Glutamatergic neuron (in vitro differentiated cells): ENCODE measurements around the gene FLVCR2. TPM values are rescaled to one million over a fixed set of nuclear protein-coding genes. Genes with fewer than 3 reads are reported as not detected.

Source experiments
- DNase-seq: peaks from one replicate; pipeline ENCODE4 v3.0.0; 2022
- H3K27ac Mint-ChIP-seq: one replicate; pipeline ENCODE4 v1.8.0; 2020; ENCODE audit warnings: mild to moderate bottlenecking, mixed read lengths, inconsistent platforms; ENCODE audit not compliant: unreplicated experiment
- H3K27me3 Mint-ChIP-seq: one replicate; pipeline ENCODE4 v1.8.0; 2020; ENCODE audit warnings: mild to moderate bottlenecking, moderate library complexity, mixed read lengths, inconsistent platforms; ENCODE audit not compliant: unreplicated experiment
- H3K36me3 Mint-ChIP-seq: one replicate; pipeline ENCODE4 v1.8.0; 2020; ENCODE audit warnings: mild to moderate bottlenecking, mixed read lengths, inconsistent platforms; ENCODE audit not compliant: unreplicated experiment
- H3K4me1 Mint-ChIP-seq: one replicate; pipeline ENCODE4 v1.8.0; 2020; ENCODE audit warnings: mild to moderate bottlenecking, low read depth, mixed read lengths, inconsistent platforms; ENCODE audit not compliant: unreplicated experiment
- H3K4me3 Mint-ChIP-seq: one replicate; pipeline ENCODE4 v1.8.0; 2020; ENCODE audit warnings: mild to moderate bottlenecking, mixed read lengths, inconsistent platforms; ENCODE audit not compliant: unreplicated experiment
- H3K9me3 Mint-ChIP-seq: one replicate; pipeline ENCODE4 v1.8.0; 2020; ENCODE audit warnings: mild to moderate bottlenecking, moderate library complexity, mixed read lengths, inconsistent platforms; ENCODE audit not compliant: unreplicated experiment
- total RNA-seq: library from RNA; stranded (reverse); fragmentation: NEBNext Ultra II Directional; extraction: Animal tissue kit (Norgen Biotek cat#: 25700); gene quantifications from one replicate; pipeline ENCODE4 v1.2.1, GENCODE V29; 2021; ENCODE audit not compliant: unreplicated experiment
- TF ChIP-seq, protein P1 (sequence below): fragments of 200-600 bp; sonication (generic); IDR thresholded peaks from one replicate; pipeline ENCODE4 v1.5.0; 2021; ENCODE audit not compliant: partially characterized antibody, unreplicated experiment

Gene FLVCR2
- total RNA-seq, 1 donor from 2014 or later, result not detected

DNA sequence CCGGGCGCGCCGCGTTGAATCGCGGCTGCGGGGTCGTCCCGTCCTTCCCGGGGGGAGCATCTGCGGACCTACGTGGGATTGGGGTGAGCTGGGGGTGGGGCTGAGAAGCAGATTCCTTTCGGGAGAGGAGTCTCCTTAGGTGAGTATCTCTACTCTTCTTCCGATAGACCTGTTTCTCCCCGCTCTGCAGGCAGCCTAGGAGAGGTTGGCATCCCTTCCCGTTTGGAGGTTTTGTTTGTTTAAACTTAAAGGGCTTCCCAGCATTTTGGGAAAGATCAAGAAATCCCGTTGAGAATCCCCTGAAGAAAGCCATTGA, 83.0 kb downstream of the FLVCR2 start:
- H3K9me3 Mint-ChIP-seq, result peaks cover 5% of the 10 kb centered on the region
- DNase-seq, result no peak
- H3K4me1 Mint-ChIP-seq, result peaks cover 8% of the 10 kb centered on the region
- no peaks in the 10 kb centered on the region for H3K27me3 Mint-ChIP-seq
- TF ChIP-seq, protein P1, sequence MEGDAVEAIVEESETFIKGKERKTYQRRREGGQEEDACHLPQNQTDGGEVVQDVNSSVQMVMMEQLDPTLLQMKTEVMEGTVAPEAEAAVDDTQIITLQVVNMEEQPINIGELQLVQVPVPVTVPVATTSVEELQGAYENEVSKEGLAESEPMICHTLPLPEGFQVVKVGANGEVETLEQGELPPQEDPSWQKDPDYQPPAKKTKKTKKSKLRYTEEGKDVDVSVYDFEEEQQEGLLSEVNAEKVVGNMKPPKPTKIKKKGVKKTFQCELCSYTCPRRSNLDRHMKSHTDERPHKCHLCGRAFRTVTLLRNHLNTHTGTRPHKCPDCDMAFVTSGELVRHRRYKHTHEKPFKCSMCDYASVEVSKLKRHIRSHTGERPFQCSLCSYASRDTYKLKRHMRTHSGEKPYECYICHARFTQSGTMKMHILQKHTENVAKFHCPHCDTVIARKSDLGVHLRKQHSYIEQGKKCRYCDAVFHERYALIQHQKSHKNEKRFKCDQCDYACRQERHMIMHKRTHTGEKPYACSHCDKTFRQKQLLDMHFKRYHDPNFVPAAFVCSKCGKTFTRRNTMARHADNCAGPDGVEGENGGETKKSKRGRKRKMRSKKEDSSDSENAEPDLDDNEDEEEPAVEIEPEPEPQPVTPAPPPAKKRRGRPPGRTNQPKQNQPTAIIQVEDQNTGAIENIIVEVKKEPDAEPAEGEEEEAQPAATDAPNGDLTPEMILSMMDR, result no peak
- H3K27ac Mint-ChIP-seq, result peak overlapping the region; percentile 78
- peak overlapping the region; percentile 97 for H3K4me3 Mint-ChIP-seq
- H3K36me3 Mint-ChIP-seq, result no peaks in the 10 kb centered on the region

DNA sequence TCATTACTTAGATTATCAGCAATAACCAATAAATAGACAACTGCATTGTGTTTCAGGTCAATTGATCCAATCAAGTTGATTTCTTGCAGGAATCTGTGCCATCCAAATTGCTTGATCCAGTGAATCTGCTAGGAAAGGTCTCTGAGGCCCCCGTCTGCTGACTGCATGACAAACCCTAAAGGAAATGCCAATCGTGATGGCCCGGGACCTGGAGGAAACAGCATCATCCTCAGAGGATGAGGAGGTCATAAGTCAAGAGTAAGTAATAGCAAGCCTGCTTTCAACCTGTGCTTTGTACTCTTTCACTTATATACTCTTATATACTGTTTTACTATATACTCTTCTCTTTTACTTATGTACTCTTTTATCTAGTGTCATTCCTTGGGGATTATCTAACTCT, 84.5 kb downstream of the FLVCR2 start:
- DNase-seq, result no peak
- no peak overlapping the region for H3K27ac Mint-ChIP-seq

DNA sequence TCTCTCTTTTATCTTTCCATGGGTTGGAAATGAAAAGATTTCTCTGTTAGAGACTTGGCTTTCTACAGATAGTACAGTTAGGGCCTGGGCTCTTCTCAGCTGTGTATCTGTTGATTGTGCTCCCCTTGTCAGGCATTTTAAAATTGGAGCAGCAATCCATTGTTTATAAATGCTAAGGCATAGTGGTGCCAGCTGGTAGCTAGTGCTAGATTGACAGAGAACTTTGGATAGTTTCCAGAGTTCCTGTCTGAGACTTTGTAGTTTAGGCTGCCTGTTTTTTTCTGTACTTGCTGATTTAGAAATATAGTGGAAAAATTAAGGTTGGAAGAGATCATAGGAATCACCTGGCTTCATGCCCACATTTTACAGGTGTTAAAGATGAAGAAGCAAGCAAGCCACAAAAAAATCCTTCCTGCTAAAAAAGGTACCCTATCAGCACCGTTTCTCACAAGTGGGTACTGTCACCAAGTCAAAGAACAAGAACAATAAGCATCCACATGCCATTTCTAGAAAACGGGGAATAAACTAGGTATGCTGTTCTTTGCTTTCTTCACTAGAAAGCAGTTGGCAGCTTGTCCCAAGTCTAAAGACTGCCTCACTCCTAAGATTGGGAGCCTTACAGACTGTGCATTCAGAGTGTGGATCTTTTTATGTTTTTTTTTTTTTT, 88.8 kb downstream of the FLVCR2 start:
- DNase-seq, result no peak
- H3K9me3 Mint-ChIP-seq, result no peaks in the 10 kb centered on the region
- H3K4me1 Mint-ChIP-seq, result no peaks in the 10 kb centered on the region
- TF ChIP-seq, protein P1, result no peak
- H3K27me3 Mint-ChIP-seq, result no peaks in the 10 kb centered on the region
- H3K4me3 Mint-ChIP-seq, result no peak overlapping the region
- no peak overlapping the region for H3K27ac Mint-ChIP-seq
- no peaks in the 10 kb centered on the region for H3K36me3 Mint-ChIP-seq

More for the DNA sequence above, 84.5 kb downstream of the FLVCR2 start:
- Mint-ChIP-seq H3K4me1 (peaks cover 8% of the 10 kb centered on the region), H3K4me3 (no peak overlapping the region), H3K36me3 (no peaks in the 10 kb centered on the region), H3K27me3 (no peaks in the 10 kb centered on the region), H3K9me3 (peaks cover 5% of the 10 kb centered on the region)
- TF ChIP-seq, protein P1, result no peak

DNA sequence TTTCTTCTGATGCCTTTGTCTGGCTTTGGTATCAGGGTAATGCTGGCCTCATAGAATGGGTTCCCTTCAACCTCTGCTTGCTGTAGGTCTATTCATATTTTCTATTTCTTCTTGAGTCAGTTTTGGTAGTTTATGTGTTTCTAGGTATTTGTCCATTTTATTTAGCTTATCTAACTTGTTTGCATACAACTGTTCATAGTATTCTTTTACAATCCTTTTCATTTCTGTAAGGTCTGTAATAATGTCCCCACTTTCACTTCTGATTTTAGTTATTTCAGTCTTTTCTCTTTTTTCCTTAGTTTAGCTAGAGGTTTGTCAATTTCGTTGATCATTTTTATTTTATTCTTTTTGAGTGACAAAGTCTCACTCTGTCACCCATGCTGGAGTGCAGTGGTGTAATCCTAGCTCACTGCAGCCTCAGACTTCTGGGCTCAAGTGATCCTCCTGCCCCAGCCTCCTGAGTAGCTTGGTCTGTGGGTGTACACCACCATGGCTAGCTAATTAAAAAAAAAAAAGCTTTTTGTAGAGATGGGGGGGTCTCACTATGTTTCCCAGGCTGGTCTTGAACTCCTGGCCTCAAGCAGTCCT, 94.3 kb downstream of the FLVCR2 start:
- DNase-seq, result no peak
- H3K27me3 Mint-ChIP-seq, result no peaks in the 10 kb centered on the region
- TF ChIP-seq, protein P1, result no peak
- H3K36me3 Mint-ChIP-seq, result peaks cover 7% of the 10 kb centered on the region
- no peaks in the 10 kb centered on the region for H3K9me3 Mint-ChIP-seq
- no peak overlapping the region for H3K27ac Mint-ChIP-seq
- no peaks in the 10 kb centered on the region for H3K4me1 Mint-ChIP-seq
- no peak overlapping the region for H3K4me3 Mint-ChIP-seq

DNA sequence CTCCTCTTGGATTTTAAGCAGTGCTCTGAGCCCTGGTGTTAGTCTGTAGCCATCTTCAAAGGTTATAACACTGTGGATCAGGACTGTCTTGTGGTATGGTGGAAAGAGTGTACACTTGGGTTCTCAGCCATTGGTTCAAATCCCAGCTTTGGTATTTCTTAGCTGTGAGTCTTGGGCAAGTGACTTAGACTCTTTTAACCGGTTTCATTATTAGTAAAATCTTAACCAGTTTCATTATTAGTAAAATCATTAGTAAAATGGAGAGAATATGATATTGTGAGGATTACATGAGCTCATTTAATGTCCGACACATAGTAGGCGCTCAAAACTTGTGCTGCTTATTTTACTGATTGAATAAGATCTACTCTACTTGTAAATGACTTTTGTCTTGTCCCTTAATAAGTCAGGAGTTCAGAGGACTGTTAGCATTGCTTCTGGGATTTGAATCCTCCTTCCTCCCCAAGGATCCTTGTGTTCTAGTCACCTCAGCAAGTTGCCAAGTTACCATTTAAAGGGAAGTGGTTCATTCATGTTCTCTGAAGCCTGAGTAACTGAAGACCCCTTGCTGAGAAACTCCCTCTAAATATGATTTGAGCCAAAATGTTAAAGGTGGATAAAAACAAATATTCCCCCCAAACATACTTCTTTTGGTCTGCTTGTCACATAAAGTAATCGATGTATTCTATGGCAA, 95.1 kb downstream of the FLVCR2 start:
- DNase-seq, result no peak
- no peaks in the 10 kb centered on the region for H3K4me1 Mint-ChIP-seq
- no peak overlapping the region for H3K4me3 Mint-ChIP-seq
- no peaks in the 10 kb centered on the region for H3K27me3 Mint-ChIP-seq
- TF ChIP-seq, protein P1, result no peak
- peaks cover 7% of the 10 kb centered on the region for H3K36me3 Mint-ChIP-seq
- no peaks in the 10 kb centered on the region for H3K9me3 Mint-ChIP-seq
- H3K27ac Mint-ChIP-seq, result no peak overlapping the region
